ENCODE data around the gene MYL12B. TPM values are rescaled to one million over a fixed set of nuclear protein-coding genes. Genes with fewer than 3 reads are reported as not detected.
"Not testable (repeated sequence)": the region's sequence is repeated elsewhere in the genome, so short reads cannot be mapped to it uniquely, and the experiment has no call there.

Gene MYL12B
- polyA plus RNA-seq, 4 donors: 562 to 674 (median 651) TPM

DNA sequence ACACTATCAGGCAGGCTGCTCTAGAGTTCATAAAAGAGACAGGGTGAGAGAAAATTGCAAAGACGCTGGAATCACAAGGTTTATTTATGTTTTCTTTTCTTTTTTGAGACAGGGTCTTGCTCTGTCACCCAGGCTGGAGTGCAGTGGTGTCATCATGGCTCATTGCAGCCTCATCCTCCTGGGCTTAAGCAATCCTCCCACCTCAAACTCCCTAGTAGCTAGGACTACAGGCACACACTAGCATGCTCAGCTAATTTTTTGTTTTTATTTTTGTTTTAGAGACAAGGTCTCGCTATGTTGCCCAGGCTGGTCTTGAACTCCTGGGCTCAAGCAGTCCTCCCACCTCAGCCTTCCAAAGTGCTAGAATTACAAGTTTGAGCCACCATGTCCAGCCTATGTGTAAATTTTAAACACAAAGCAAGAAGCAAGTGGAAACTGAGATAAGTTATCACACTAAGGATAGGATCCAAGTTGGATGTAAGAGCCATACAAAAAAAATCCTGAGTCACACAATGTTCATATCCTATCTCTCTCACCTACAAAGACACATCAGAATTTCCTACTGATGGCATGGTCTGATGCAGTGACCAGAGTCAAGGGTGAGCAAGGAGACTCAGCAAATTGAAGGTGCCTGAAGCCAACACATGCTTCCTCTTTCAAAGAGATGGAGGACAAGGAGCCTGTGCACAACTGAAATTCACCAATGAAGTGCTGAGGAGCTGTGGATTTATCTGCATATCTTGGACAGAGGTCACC is 31.4 kb downstream of the MYL12B start:
- DNase-seq (ENCODE audit: low read depth in 4 of 4, low spot score in 3 of 4): no peak

DNA sequence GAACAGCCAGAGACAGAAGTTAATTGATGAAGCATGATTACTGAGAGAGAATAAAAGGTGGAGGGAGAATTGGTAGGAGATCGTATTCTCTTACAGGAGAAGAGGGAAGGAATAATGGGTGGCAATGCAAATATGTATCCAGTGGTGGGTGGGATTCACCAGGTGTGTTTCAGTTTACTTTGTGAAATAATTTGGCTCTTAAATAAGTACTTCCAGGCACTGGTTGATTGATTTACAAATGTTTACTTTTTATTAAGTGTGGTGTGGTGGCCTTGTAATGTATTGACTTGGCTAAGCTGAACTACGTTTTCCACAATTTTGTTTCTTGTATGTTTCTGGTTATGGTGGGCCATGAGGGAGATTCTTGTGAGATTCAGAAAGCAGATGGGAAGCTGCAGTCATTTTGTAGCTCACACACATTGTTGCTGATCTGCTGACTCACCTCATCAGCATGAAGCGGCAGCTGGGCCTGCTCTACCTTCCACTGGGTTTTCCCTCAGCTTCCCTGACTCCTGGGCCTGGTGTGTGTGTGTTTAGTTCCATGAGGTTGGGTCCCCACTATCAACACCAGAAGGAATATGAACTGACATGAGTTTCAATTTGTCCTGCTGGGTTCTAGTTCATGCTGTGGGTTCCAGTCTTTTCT is 32.6 kb downstream of the MYL12B start:
- no peak for DNase-seq (ENCODE audit: low read depth in 4 of 4, low spot score in 3 of 4)

GRCh38 chr18:3297025-3297984 is 35.4 kb downstream of the MYL12B start:
- peak; percentile 72 to 84 (median 78) for DNase-seq (ENCODE audit: low read depth in 4 of 4, low spot score in 3 of 4)

GRCh38 chr18:3304832-3305231 is 42.9 kb downstream of the MYL12B start:
- no peak for DNase-seq (ENCODE audit: low read depth in 4 of 4, low spot score in 3 of 4)

- DNase-seq (ENCODE audit: low read depth in 4 of 4, low spot score in 3 of 4): no peak
Observed at GRCh38 chr18:3305354-3305762, 43.4 kb downstream of the MYL12B start.

GRCh38 chr18:3305933-3306332 is 44.0 kb downstream of the MYL12B start:
- no peak for DNase-seq (ENCODE audit: low read depth in 4 of 4, low spot score in 3 of 4)

DNA sequence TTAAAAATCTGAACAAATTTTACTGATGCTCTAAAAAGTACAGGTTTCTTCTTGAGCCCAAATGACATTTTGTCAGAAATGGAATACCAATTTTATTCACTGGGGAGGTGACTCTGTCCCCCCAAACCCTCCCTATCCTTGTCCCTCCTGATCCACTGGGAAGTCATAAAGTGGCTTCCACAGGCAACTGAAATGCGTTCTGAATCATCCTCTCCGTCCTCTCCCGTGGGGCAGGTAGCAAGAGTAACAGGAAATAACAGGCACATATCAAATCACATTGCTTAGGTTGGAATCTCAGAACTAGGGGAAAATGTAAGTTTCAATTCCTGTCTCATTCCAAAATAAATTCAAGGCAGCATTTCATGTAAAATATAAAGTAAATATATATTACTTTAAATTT is 44.5 kb downstream of the MYL12B start:
- no peak for DNase-seq (ENCODE audit: low read depth in 4 of 4, low spot score in 3 of 4)

DNA sequence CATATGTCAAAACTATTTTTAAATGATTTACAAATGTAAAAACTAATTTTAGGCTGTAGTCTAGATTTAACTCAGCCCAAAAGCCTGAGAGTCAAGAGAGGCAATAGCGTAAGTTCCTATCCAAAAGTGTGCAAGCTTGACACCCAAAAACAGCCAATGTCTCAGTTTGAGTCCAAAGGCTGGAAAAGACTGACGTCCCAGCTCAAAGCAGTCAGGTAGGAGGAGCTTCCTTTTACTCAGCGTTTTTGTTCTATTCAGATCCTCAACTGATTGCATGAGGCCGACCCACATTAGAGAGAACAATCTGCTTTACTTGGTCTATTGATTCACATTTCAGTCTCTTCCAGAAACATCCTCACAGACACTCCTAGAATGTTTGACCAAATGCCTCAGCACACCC is 51.8 kb downstream of the MYL12B start:
- no peak for DNase-seq (ENCODE audit: low read depth in 4 of 4, low spot score in 3 of 4)

- not testable (repeated sequence) for DNase-seq (ENCODE audit: low read depth in 4 of 4, low spot score in 3 of 4)
Observed at GRCh38 chr18:3315344-3315743, 53.4 kb downstream of the MYL12B start.

DNA sequence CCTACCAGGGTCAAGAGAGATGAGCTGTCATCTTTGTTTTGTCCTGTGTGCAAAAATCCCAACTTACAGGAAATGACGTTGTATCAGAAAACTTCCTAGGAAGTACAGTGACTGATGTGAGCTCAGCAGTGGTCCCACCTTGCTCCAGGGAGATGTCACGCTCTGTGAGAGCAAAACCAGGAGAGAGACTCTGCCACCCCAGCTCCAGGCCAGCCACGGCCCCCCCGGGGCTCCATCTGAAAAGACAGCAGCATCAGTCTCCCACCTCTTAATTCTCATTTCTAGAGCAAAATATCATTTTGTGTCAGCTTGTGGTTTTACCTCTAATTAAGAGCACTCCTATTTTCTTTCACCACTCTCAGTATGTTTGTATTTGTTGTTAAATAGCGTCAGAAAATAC is 57.5 kb downstream of the MYL12B start:
- no peak for DNase-seq (ENCODE audit: low read depth in 4 of 4, low spot score in 3 of 4)

- DNase-seq (ENCODE audit: low read depth in 4 of 4, low spot score in 3 of 4): no peak
Observed at GRCh38 chr18:3319894-3320454, 58.0 kb downstream of the MYL12B start.

GRCh38 chr18:3321133-3321812 is 59.3 kb downstream of the MYL12B start:
- DNase-seq (ENCODE audit: low read depth in 4 of 4, low spot score in 3 of 4): no peak

DNA sequence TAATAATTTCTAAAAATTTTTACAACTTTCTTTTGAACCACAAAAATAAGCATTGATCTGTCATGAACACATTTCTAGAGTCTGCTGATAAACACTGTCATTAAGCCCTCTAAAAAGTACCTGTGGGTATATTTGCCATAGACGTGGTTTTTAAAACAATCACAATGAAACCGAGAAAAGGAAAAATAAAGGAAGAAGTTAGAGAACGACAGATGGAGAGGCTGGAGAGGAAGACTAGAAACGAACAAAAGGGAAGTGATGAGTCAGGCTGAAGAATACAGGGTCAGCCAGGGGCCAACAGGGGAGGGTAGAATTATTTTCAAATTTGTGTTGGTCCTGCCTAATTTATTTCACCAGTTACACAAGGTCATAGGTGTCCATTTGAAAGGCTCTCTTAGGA is 62.0 kb downstream of the MYL12B start:
- DNase-seq (ENCODE audit: low read depth in 4 of 4, low spot score in 3 of 4): no peak

Other genes starting within 250 kb of the MYL12B start
- gene LPIN2, start 249.0 kb upstream of the MYL12B start, polyA plus RNA-seq (ENCODE audit: insufficient read length in 4 of 4): 10 to 100 TPM; 37.9 to 42.5 (median 39.2) TPM
- gene MYOM1, start 42.2 kb upstream of the MYL12B start, polyA plus RNA-seq (ENCODE audit: insufficient read length in 4 of 4): 1 to 10 TPM; 4.8 to 7.9 (median 7.0) TPM
- gene MYL12A, start 14.3 kb upstream of the MYL12B start, polyA plus RNA-seq (ENCODE audit: insufficient read length in 4 of 4): 100 to 1,000 TPM; 406 to 451 (median 431) TPM
- 100 to 1,000 TPM in 1 of 4 donors, 10 to 100 TPM in 3; 89.6 to 100 (median 91.8) TPM for gene TGIF1, start 188.0 kb downstream of the MYL12B start, polyA plus RNA-seq (ENCODE audit: insufficient read length in 4 of 4)